NCI-H526 treated with DMSO at 0.1 percent for 48 hours (cell line): ENCODE measurements around the gene DNAH1.
A peak's percentile ranks its signal among the peaks of the same experiment; 100 is the strongest.
"Not testable (repeated sequence)": the region's sequence is repeated elsewhere in the genome, so short reads cannot be mapped to it uniquely, and the experiment has no call there.

Experiments used
- DNase-seq: peaks from one replicate; lab custom pipeline; 2025; lab: John Stamatoyannopoulos, UW

The DNAH1 gene

DNA sequence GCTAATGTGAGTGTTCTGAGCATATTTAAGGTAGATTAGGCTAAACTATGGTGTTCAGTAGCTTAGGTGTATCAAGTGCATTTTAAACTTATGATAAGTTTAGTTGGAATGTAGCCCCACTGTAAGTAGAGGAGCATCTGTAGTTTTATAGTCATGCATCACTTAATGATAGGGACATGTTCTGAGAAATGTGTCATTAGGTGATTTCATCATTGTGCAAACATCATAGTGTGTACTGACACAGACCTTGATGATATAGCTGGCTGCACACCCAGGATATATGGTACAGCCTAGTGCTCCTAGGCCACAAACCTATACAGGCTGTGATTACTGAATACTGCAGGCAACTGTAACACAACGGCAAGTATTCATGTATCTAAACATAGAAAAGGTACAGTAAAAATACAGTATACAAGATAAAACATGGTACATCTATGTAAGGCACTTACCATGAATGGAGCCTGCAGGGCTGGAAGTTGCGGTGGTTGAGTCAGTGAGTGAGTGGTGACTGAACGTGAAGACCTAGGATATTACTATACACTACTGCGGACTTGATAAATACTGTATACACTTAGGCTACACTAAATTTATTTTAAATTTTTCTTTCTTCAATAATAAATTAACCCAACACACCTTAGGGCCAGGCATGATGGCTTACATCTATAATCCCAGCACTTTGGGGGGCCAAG lies 17.9 kb downstream of the DNAH1 start:
- no peak for DNase-seq

DNA sequence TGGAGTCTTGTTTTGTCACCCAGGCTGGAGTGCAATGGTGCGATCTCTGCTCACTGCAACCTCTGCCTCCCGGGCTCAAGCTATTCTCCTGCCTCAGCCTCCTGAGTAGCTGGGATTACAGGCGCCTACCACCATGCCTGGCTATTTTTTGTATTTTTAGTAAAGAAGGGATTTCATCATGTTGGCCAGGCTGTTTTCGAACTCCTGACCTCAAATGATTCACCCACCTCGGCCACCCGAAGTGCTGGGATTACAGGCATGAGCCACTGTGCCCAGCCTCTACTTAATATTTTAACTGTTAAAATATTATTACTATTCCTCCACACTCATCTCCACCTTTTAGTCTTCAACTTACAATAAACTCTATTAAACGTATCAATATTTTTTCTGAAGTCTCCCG lies 22.0 kb downstream of the DNAH1 start:
- DNase-seq = not testable (repeated sequence)

DNA sequence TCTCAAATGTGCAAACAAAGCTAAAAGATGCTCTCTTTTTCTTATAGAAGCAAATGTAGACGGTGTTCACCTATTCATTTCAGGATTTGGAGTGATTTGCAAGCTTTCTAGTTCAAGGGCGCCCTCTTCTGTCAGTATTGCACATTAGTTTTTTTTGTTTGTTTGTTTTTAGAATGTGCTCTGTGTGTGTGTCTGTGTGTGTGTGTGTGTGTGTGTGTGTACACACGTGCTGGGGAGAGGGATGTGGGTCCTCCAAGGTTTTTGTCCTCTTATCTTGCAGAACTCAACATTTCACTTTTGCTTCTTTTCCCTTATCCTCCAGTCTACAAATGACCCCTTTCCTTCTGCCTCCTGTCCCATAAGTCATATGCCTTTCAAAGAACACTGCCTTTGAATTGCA lies 23.5 kb downstream of the DNAH1 start:
- peak; percentile 84 for DNase-seq

- DNase-seq = no peak
Measured at GRCh38 chr3:52341123-52341522, 25.0 kb downstream of the DNAH1 start.

DNA sequence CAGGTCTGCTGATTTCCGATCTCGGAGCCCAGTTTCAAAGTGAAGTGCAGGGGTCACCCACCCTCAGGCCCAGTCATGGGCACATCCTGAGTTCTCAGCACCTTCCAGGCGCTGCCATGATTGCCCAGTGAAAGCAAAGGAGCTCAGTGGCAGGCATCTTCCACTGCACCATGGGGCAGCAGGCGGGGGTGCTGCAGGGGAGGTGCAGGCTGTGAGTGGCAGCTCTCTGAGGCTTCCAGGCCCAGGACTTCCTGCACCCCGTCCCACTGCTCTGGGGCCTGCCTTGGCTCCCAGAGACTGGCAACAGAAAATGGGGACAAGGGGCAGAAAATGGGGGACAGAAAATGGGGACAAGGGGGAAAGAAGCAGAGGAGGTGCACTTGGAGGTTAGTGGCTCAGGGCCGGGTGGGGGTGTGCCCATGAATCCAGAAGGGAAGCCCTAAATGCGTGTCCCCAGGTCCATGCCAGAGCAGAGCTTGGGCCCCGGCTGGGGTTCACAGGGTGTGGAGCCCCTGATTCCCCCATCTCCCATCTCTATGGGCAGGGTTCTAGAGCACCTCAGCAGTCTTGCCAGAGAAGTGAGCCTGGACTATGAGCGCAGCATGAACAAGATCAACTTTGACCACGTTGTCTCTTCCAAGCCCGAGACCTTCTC lies 28.0 kb downstream of the DNAH1 start:
- no peak for DNase-seq

DNA sequence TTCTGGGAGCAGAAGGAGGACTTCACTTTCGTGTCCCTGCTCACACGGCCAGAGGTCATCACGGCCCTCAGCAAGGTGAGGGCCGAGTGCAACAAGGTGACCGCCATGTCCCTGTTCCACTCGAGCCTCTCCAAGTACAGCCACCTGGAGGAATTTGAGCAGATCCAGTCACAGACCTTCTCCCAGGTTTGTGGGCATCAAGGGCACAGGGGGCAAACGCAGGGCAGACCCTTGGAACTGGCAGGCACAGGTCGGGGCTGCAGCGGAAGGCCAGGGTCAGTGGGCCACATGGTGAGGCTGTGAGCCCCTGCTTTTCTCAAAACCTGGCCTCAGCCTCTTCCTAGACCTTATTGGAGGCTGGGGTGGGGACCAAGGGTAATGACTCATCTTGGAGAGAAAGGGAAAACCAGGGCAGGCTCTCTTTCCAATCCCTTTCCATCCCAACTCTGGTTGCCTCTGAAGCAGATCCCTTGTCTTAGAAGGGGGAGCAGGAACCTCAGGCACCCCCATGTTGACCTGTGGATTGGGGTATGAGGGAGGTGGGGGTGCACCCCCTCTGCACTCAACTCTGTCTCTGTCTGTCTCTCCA lies 29.5 kb downstream of the DNAH1 start:
- DNase-seq = no peak

GRCh38 chr3:52346623-52347530 lies 30.8 kb downstream of the DNAH1 start:
- no peak for DNase-seq

DNA sequence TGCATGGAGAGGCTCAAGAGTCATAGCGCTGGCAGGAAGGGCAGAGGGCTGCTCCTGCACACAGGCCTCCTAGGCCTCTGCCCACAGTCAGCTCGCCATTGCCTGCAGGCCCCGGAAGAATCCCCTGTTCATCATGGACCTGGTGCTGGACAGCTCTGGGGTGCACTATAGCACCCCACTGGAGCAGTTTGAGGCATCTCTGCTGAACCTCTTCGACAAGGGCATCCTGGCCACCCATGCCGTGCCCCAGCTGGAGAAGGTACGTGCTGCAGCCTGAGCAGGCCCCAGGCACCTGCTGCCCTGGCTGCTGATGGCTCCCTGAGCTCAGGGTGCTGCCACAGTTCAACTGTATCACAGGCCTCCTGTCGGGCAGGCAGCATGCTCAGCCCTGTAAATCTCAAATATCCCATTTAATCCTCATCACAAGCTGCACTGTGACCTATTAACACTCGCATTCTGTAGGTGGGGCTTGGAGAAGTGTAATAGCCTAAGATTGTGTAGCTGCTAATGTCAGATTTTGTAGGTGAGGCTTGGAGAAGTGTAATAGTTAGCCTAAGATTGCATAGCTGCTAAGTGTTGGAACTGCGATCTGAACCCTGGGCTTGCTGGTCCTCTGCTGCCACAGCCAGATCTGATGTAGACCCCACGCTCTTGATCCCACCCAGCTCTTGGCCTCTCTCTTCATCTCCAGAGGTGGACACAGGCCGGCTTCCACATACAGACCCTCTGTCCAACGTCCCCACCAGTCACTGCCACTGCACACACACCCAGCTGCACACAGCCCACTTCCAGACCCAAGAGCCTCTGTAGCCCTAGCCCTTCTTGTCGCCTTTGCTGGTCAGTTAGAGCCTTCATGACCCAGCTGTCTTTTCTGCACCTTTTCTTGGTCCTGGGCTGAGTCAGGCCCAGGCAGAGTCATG lies 31.9 kb downstream of the DNAH1 start:
- no peak for DNase-seq

DNA sequence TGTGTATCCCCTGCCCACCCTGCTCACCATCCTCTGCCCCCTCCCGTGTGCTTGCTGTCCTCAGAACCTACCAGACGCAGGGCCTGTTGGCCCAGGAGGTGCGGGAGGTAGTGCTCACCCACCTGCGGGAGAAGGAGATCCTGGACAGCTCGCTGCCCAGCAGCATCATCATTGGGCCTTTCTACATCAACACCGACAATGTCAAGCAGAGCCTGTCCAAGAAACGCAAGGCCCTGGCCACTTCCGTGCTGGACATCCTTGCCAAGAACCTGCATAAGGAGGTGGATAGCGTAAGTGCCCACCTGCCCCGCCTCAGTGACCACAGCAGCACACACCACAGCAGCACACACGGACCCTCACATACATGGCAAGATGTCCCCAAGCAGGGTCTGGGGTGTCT lies 33.0 kb downstream of the DNAH1 start:
- no peak for DNase-seq

DNA sequence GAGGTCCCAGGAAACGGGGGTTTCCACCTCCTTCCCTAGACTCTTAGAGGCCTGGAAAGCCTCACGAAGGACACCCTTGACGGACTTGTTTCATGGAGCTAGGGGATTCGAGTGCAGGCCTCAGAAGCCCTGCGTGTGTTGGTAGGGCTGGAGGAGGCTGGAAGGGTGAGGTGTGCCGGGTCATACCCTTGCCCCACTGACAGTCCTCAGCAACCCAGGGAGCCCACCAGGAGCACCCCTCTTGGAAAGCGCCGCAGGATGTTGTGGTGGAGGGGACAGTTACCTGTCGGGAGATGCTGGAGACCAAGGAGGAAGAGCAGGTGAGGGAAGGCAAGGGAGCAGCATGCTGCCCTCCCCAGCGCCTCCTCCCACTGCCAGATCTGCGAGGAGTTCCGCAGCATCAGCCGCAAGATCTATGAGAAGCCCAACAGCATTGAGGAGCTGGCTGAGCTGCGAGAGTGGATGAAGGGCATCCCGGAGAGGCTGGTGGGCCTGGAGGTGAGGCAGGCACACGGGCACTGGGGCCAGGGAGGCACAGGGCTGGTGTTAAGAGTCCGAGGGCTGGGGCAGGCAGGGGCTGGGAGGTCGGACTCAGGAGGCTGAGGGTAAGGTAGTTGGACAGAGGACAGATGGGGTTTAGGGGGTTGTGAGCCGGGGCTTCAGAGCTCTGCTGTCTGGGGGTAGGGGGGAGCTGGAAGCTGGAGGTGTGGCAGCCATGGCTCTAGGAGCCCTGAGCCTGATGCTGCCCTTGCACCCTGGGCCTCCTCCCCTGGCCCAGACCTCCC lies 33.7 kb downstream of the DNAH1 start:
- DNase-seq = no peak

- no peak for DNase-seq
Measured at GRCh38 chr3:52350416-52350815, 34.3 kb downstream of the DNAH1 start.

- DNase-seq = no peak
Measured at GRCh38 chr3:52350981-52351761, 35.1 kb downstream of the DNAH1 start.

- no peak for DNase-seq
Measured at GRCh38 chr3:52351762-52352368, 35.7 kb downstream of the DNAH1 start.

DNA sequence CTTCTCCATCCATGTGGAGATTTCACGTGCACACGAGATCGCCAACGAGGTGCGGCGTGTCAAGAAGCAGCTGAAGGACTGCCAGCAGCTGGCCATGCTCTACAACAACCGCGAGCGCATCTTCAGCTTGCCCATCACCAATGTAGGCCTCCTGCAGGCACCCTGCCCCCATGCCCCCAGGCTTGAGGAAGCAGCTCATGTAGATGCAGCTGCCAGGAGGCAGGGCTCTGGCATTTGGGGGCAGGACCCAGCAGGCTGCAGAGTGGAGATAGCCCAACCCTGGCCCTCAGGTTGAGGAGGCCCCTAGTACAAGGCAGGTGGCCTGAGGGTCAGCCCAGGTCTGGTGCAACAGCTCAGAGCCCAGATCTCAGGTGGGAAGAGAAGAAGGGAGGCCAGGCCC lies 36.4 kb downstream of the DNAH1 start:
- no peak for DNase-seq

DNA sequence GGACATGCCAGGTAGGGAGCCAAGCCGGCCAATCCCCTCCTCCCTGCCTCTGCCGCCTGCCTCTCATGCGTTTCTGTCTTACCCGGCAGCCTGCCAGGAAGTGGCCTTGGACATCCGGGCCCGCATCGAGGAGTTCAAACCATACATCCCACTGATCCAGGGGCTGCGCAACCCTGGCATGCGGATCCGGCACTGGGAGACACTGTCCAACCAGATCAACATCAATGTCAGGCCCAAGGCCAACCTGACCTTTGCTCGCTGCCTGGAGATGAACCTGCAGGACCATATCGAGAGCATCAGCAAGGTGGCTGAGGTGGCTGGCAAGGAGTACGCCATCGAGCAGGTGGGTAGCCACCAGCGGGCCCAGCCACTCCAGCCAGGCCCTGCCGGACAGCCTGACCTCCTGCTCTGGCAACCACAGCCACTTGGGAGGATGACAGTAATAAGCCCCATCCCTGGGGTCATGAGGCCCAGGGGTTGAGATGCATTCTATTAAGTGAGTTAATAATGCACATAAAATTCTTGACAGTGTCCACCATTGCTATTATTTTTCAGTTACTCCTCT lies 37.3 kb downstream of the DNAH1 start:
- no peak for DNase-seq

DNA sequence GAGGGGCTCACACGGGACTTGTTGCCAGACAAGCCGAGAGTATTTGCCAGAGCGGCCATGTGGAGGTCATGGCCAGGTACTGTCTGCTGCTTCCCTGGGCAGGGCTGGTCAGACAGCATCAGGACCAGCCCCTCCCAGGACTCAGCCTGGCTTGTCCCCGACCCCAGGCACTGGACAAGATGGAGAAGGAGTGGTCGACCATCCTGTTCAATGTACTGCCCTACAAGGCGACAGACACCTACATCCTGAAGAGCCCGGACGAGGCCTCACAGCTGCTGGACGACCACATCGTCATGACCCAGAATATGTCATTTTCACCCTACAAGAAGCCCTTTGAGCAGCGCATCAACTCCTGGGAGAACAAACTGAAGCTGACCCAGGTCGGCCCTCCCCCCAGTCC lies 38.6 kb downstream of the DNAH1 start:
- DNase-seq = no peak

DNA sequence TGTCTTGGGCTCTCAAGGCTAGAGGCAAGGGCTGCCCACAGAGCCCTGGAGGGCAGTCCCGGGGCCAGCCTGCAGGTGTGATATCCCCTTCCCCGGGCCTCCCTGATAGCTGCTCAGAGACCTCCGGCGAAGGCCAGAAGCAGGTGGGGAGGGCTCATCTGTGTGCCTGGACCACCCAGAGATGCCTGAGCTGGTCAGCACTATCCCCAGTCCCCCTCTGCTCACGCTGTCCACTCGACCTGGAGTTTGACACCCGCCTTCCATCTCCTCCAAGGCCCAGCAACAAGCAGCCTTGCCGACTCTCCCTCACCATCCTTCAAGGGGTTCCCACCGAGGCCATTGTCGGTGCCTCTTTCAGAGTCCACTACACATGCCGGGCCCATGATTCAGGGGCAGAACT lies 39.4 kb downstream of the DNAH1 start:
- no peak for DNase-seq

GRCh38 chr3:52356126-52356525 lies 40.0 kb downstream of the DNAH1 start:
- no peak for DNase-seq
